ENCODE results near the gene INA.

DNA sequence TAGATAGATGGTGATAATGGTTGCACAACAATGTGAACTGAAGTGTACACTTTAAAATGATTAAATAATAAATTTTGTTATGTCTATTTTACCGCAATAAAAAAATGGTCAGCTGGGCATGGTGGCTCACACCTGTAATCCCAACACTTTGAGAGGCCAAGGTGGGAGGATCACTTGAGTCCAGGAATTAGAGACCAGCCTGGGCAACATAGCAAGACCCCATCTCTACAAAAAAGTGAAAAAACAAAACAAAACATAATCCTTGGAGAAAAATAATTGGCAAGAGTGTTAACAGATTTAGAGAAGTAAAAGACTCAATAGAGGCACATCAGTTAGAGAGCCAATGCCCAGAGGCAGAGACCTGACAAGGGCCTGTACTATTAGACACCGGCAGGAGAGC, 41.2 kb upstream of the INA start:
- TF ChIP-seq POLR2A (IDR thresholded peaks at IDR 0.05) = no peak
- TF ChIP-seq, protein P1, sequence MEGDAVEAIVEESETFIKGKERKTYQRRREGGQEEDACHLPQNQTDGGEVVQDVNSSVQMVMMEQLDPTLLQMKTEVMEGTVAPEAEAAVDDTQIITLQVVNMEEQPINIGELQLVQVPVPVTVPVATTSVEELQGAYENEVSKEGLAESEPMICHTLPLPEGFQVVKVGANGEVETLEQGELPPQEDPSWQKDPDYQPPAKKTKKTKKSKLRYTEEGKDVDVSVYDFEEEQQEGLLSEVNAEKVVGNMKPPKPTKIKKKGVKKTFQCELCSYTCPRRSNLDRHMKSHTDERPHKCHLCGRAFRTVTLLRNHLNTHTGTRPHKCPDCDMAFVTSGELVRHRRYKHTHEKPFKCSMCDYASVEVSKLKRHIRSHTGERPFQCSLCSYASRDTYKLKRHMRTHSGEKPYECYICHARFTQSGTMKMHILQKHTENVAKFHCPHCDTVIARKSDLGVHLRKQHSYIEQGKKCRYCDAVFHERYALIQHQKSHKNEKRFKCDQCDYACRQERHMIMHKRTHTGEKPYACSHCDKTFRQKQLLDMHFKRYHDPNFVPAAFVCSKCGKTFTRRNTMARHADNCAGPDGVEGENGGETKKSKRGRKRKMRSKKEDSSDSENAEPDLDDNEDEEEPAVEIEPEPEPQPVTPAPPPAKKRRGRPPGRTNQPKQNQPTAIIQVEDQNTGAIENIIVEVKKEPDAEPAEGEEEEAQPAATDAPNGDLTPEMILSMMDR (IDR thresholded peaks at IDR 0.05) = no peak
- no peak for TF ChIP-seq EP300 (IDR thresholded peaks at IDR 0.05)

Measured in tibial nerve (tissue), 4 donors.